Activated CD4-positive, alpha-beta T cell treated with anti-CD3 and anti-CD28 coated beads for 24 hours (primary cell): Measurements from ENCODE around the gene ITGAD.
A peak's percentile ranks its signal among the peaks of the same experiment; 100 is the strongest.

Experiments
- DNase-seq, 2 donors: peaks; one replicate each; pipeline ENCODE4 v3.0.0-alpha.2; 2020; ENCODE audit warnings: low read depth in 2 of 2

Gene ITGAD

DNA sequence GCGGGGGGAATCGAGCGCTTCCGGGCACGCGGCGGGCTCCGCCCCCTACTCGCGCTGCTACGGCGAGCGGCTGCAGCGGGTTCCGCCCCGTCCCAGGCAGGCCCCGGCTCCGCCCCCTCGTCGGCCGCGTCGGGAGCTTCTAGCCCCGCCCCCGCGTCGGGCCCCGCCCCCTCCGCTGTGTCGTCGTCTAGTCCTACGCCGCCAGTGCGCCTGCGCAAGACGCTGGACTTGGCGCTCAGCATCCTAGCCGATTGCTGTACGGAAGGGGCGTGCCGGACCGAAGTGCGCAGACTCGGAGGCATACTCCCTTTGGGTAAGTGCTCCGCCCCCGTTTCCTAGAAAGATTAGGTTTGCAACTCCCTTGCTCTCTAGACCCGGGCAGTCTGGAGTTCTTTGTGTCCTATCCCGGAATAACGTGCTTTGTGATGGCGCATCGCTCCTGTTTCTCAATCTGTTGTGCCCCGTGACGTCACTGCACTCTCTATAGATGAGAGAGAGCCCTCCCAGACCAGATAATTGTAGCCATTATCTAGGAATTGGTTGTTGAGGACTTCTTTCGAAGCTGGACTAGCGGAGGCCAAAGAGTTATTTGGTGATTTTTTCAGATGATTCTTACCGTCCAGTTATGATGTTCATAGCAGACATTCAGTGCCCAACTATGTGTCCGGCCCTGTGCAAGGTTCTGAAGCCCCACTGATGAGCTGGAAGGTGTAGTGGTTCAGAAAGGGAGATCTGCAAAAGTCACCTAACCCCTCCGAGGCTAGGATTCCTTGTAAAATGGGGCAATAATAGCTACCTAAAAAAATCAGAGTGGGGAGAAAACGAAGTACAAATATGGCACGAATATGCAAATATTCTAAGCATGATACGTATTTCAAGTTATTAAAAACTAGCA lies 66.8 kb downstream of the ITGAD start:
- peak; percentile 99 to 100 for DNase-seq

DNA sequence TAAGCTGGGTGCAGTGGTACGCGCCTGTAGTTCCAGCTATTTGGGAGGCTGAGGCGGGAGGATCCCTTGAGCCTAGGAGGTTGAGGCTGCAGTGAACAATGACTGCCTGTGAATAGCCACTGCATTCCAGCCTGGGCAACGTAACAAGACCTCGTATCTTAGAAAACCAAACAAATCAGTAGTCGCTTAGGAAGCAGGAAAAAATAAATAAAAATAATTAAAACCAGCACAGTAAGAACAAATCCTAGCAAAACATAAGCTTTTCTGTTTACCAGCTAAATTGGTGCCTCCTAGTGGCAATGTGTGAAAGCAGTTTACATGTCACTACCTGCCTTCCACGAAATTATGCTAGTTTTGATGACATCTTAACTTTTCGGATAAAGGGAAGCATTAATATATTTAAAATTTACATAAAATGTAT lies 67.5 kb downstream of the ITGAD start:
- no peak for DNase-seq

DNA sequence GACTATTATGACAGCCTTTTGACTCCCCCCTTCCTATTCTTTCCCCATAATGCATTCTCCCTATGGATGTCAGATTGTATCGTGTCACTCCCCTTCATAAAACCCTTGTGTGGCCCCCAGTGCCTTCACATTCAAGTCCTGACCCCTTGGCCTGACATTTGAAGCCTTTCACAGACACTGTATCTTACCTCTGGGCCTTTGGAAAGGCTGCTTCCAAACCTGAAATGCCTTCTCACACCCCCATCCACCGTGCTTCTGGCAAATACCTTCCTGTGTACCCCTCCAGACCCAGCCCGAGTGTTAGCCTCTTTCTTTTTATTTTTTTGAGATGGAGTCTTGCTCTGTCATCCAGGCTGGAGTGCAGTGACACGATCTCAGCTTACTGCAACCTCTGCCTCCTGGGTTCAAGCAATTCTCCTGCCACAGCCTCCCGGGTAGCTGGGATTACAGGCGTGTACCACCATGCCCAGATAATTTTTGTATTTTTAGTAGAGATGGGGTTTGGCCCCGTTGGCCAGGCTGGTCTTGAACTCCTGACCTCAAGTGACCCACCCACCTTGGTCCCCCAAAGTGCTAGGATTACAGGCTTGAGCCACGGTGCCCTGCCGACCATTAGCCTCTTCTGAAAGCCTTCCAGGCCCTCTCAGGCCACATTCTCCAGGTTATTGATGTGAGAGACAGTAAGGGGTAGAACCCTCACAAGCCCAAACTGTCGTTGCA lies 68.2 kb downstream of the ITGAD start:
- DNase-seq = no peak

DNA sequence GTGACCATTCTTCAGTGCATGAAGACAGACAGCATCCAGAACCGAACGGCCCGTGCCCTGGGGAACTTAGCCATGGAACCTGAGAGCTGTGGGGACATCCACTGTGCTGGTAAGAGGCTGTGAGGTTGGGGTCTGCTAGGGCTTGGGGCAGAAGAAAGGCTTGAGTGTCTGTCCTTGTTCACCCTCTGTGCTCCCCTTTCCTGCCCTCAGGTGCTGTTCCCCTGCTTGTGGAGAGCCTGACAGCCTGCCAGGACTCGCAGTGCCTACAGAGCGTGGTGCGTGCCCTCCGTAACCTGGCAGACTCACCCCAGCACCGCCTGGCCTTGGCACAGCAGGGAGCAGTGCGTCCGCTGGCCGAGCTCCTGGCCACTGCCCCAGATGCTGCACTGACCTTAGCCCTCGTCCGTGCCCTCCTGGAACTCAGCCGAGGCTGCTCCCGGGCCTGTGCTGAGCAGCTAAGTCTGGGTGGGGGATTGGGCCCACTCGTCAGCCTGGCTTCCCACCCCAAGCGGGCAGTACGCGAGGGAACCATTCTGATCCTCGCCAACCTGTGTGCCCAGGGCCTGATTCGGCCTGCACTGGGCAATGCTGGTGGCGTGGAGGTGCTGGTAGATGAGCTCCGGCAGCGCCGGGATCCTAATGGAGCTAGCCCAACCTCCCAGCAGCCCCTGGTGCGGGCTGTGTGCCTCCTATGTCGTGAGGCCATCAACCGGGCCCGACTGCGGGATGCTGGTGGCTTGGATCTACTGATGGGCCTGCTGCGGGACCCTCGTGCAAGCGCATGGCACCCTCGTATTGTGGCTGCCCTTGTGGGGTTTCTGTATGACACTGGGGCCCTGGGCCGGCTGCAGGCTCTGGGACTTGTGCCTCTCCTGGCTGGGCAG lies 69.0 kb downstream of the ITGAD start:
- DNase-seq = no peak

DNA sequence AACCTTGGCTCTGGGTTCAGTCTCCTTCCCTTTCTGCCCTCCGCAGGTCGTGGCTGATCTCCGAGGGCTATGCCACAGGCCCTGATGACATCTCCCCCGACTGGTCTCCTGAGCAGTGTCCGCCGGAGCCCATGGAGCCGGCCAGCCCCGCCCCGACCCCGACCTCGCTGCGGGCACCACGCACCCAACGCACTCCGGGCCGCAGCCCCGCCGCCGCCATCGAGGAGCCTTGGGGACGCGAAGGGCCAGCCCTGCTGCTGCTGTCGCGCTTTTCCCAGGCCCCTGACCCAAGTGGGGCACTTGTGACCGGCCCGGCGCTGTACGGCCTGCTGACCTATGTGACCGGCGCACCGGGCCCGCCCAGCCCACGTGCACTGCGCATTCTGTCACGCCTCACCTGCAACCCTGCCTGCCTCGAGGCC lies 71.2 kb downstream of the ITGAD start:
- no peak for DNase-seq

DNA sequence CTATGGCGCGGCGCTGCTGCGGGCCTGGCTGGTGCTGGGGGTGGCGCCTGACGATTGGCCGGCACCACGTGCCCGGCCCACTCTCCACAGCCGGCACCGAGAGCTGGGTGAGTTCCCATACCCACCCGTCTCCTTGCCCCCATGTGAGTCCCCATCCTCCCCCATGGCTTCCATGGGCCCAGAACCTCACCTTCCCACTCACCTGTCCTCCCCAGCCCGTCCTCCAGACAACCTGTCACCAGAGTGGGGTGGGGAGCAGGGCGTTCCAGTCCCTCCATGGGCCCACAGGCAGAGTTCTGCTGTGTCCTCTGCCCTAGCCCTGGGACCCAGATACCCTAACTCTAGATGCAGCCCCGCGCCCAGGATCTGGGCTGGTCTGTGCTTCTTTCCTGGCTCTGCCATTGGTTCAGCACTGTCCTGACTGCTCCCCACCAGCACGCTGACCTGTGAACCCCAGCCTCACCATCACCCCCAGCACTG lies 71.7 kb downstream of the ITGAD start:
- DNase-seq = no peak

DNA sequence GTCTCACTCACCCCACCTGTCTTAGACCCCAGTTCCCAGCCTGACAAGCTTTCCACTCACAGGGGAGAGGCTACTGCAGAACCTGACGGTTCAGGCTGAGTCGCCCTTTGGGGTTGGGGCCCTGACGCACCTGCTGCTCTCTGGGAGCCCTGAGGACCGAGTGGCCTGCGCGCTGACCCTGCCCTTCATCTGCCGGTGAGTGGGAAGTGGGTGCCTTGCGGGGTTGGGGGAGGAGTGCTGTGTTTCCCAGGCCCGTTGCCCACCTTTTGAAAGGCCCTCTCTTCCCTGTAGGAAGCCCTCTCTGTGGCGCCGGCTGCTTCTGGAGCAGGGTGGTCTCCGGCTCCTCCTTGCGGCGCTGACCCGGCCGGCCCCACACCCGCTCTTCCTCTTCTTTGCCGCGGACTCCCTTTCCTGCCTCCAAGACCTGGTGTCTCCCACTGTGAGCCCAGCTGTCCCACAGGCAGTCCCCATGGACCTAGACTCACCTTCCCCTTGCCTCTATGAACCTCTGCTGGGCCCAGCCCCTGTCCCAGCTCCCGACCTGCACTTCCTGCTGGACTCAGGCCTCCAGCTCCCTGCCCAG lies 72.7 kb downstream of the ITGAD start:
- no peak for DNase-seq

DNA sequence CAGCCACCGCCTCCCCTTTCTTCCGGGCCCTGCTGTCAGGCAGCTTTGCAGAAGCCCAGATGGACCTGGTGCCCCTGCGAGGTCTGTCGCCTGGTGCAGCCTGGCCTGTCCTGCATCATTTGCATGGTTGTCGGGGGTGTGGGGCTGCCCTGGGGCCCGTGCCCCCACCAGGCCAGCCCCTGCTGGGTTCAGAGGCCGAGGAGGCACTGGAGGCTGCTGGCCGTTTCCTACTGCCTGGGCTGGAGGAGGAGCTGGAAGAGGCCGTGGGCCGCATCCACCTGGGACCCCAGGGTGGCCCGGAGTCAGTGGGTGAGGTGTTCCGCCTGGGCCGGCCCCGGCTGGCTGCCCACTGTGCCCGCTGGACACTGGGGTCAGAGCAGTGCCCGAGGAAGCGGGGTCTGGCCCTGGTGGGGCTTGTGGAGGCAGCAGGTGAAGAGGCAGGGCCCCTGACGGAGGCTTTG lies 73.3 kb downstream of the ITGAD start:
- no peak for DNase-seq

DNA sequence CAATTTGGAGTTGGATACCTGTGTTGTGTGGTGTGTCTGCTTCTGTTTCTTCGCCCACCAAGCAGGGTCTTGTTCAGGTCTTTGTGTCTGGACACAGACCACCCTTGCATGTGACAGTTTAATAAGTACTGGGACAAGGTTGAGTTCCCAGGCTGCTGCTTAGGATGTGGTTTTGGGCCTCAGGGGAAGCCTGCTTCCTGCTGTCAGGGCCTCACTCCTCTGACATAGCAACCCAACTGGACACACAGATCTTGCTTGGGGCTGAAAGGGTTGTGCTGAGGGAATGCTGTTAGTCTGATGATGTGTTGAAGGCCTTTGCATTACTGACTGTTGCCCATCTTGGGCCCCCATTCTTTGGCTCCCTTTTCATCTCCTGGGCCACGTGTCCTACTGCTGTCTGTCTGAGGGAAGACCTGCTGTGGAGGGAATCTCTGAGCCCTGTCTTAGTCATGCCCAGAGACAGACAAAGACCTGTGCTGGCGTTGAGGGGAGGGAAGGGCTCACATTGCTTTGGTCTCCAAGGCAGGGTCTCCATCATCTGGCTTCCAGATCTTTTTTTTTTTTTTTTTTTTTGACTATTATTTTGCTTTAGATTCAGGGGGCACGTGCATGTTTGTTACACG lies 74.1 kb downstream of the ITGAD start:
- DNase-seq = no peak

DNA sequence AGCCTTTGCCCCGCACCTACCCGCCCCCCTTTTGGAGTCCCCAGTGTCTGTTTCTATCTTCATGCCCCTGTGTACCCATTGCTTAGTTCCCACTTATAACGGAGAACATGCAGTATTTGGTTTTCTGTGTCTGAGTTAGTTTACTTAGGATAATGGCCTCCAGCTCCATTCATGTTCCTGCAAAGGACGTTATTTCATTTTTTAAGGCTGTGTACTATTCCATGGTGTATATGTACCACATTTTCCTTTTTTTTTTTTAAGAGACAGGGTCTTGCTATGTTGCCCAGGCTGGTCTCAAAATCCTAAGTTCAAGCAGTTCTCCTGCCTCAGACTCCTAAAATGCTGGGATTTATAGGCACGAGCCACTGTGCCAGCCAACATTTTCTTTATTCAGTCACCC lies 74.7 kb downstream of the ITGAD start:
- DNase-seq = no peak

DNA sequence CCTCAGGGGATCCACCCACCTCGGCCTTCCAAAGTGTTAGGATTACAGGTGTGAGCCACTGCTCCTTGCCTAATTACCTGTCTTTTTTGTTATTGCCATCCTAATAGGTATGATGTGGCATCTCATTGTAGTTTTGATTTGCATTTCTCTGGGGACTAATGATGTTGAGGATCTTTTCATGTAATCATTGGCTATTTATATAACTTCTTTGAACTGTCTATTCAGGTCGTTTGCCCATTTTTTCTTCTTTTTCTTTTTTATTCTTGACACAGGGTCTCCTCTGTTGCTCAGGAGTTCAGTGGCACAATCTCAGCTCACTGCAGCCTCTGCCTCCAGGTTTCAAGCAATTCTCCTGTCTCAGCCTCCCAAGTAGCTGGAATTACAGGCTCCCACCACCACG lies 77.5 kb downstream of the ITGAD start:
- DNase-seq = no peak

DNA sequence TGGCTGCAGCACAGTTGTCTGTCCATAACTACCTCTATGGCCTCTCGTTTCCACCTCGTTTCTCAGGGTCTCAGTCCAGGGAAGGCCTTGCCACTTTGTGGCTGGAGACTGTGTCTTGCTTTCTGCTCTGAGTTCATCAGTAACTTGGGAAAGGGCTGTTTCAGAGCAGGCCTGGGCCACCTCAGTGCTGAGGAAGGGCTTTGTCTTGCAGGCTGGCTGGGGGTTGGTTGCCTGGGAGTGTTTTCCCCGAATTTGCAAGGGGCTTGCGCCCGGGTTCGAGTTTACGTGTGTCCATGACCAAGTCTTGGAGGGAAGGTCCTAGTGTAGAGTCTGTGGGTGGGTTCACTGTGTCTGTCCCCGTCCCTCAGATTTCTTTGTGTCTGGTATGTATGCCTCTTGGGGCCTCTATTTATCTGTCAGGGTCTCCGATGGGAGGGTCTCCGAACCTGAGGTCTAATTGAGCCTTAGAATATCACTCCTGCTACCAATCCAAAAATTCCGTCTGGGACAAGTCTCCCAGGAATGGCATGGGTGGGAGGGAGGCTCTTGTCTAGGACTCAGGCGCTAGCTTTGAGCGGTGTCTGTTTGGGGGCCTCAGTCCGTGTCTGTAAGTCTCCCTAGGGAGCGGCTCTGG lies 78.2 kb downstream of the ITGAD start:
- DNase-seq = no peak

DNA sequence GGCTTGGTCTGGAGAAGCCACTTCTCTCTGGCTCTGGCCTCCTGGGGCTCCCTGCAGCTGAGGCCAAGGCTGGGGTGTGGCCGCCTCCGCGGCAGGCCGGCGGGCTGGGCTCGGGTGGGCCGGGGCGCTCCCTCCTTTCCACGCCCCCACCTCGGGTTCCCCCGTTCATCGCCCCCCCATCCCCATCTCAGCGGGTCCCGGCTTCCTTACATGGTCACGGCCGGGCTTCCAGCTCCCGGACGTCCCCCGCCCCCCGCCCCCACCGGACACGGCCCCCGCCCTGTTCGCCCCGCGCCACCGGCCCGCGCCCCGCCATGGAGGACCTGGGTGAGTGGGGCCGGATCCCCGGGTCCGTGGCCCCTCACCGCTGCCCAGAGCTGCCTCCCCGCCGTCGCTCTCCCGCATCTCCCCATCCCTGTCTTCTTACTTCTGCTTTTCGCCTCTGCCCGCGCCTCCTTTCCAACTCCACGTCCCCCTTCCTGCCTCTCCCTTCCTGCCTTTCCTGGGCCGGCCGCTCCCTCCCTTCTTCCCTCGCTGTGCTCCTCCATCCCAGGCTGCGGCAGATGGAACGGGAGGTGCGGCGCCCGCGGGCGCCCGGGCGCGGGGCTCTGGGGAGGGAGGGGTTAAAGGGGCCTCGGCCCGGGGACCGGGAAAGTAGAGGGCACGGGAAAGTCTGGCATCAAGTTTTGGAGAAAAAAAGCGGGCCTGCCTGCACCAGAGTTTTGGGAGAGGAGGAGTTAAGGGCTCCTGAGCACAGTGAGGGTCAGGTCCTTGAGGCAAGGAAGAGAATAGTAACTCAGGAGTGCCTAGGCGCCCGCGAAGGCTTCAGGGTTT lies 79.0 kb downstream of the ITGAD start, which contains the start of gene TGFB1I1:
TGFB1I1 (plus strand) TSS at position 278 of the 834 bp plus-strand sequence; CDS start at position 315, 37 bp downstream.
- no peak for DNase-seq

DNA sequence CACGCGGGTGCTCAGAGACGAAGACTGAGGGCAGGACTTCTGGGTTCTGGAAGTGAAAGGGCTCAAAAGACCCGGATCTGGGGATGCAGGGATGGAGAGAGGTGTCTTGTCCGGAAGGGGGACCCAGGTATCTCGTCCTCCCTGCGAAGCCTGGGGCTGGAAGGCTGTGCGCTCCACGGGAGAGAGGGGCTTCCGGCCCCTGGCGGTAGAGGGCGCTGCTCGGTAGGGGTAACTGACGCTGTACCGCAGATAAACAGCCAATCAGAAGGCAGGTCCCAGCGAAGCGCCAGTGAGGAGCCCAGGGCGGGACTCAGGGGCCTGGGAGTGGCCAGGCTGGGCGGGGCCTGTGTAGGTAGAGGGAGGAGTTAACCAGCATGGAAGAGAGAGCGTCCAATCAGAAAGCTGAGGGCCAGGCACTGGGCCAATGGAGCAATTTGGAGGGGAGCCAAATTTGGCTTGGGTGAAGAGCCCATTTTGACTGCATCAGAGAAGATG lies 79.6 kb downstream of the ITGAD start:
- peak in 1 of 2 donors; percentile 20 for DNase-seq

DNA sequence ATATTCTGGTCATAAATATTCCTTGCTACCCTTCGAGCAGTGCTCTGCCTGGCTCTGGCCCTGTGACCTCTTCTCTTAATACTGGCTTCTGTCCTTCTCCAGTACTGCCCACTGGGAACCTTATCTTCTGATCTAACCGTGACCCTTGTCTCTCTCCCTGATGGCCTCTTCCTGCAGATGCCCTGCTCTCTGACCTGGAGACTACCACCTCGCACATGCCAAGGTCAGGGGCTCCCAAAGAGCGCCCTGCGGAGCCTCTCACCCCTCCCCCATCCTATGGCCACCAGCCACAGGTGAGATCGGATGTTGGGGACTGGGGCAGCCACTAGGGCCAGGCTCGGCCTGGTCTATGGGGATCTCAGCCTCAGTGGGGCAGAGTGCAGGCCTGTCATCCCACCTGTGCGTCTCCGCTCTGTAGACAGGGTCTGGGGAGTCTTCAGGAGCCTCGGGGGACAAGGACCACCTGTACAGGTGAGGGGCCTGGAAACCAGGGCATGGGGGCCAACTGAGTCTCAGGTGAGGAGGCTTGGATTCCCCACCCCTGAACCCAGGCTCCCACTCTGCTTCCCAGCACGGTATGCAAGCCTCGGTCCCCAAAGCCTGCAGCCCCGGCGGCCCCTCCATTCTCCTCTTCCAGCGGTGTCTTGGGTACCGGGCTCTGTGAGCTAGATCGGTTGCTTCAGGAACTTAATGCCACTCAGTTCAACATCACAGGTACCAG lies 80.3 kb downstream of the ITGAD start:
- DNase-seq = no peak

DNA sequence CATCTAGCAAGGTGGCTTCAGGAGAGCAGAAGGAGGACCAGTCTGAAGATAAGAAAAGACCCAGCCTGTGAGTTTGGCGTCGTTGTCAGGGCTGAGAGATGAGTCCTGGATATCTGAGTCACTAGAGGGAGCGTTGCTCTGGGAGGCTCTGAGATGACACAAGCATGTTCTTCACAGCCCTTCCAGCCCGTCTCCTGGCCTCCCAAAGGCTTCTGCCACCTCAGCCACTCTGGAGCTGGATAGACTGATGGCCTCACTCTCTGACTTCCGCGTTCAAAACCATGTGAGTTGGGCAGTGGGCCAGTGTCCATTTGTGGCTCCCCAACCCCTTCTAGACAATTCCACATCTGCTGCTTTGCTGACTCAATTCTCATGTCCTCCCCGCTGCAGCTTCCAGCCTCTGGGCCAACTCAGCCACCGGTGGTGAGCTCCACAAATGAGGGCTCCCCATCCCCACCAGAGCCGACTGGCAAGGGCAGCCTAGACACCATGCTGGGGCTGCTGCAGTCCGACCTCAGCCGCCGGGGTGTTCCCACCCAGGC lies 81.1 kb downstream of the ITGAD start:
- no peak for DNase-seq

DNA sequence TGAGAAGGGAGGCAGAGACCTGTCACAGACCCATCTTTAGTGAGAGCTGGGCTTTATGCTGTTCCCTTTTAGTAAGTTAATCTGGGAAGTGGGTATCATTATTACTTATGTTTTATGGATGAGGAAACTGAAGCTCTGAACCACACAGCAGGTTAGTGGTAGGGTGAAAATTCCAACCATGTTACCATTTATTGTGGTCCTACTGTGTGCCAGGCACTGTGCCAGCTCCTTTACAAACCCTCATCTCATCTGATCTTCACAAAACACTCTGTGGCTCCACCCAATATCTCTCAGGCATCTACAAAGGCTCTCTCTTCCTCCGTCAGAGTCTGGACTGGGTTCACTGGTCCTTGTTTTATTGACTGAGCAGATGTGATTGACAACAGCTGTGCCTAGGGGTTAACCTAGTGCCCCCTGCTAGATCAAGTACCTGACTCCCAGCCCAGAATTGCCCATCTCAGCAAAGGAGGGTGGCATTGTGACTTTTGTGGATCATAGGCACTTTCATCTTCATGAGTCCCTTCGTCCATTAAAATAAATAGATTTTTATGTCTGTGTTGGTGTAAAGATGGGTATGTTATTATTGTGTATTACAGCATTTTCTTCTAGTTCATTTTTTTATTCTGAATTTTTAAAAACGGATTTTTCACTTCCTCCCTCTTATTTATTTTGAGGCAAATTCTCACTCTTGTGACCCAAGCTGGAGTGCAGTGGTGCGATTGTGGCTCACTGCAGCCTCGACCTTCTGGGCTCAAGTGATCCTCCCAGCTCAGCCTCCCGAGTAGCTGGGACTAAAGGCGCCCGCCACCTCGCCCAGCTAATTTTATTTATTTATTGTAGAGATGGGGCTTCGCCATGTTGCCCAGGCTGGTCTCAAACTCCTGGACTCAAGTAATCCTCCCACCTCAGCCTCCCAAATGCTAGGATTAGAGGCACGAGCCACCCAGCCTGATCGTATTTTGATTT lies 81.9 kb downstream of the ITGAD start:
- no peak for DNase-seq
